GM18858 (cell line): Measurements from ENCODE around the gene SMARCA2.
"Not testable (repeated sequence)": the region's sequence is repeated elsewhere in the genome, so short reads cannot be mapped to it uniquely, and the experiment has no call there.

Experiments used
- ATAC-seq: cut with Tn5 transposase; IDR thresholded peaks from one replicate; pipeline ENCODE4 v1.9.1; 2021; ENCODE audit not compliant: unreplicated experiment

The SMARCA2 gene

GRCh38 chr9:2134391-2134790 is 119.2 kb downstream of the SMARCA2 start:
- ATAC-seq: no peak

- no peak for ATAC-seq
Observed at GRCh38 chr9:2138646-2139045, 123.5 kb downstream of the SMARCA2 start.

DNA sequence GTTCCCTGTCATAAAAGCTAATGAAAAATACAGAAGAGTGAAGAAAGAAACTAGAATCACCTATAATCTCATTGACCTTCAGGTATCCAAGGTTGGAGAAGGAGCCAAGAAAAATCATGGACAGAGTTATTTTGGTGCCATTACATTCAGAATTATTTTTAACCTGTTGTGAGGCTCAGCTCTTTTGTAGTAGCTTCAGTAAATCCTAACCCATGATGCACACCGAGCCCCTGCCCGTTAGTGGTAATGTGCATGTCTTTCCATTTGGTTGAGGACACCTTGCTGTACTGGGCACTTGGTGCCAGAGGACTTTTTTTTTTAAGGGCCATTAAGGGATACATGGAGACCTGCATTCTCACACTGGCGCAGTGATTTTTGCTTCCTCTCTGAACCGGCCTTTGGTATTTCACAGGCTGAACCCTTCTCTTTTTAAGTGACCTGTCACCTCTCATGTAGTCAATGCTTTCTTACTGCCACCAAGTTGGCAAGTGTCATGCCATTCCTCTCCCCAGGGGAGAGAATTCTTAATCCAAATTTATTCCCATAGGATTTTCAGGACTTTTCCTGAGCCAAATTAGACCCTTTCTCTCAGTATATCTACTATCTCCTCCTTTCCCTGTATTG is 125.6 kb downstream of the SMARCA2 start:
- ATAC-seq: no peak

GRCh38 chr9:2142212-2142611 is 127.1 kb downstream of the SMARCA2 start:
- no peak for ATAC-seq

- ATAC-seq: no peak
Observed at GRCh38 chr9:2144619-2145018, 129.5 kb downstream of the SMARCA2 start.

GRCh38 chr9:2145746-2146145 is 130.6 kb downstream of the SMARCA2 start:
- no peak for ATAC-seq

GRCh38 chr9:2146700-2147099 is 131.6 kb downstream of the SMARCA2 start:
- not testable (repeated sequence) for ATAC-seq

GRCh38 chr9:2150338-2150737 is 135.2 kb downstream of the SMARCA2 start:
- no peak for ATAC-seq

DNA sequence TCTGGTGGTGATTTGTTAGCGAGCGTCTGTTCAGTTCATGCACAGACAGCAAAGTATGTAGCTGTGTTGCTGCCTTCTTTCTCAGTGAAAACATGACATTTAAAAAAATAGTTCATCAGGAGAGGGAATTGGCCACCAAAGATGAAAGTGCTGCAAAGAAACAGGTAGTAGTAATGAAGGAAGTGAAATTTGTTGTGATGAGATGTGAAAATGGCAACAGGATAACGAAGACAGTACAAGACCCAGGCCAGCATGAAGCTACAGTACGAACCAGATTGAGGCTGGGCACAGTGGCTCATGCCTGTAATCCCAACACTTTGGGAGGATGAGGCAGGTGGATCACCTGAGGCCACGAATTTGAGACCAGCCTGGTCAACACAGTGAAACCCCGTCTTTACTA is 136.0 kb downstream of the SMARCA2 start:
- no peak for ATAC-seq

- no peak for ATAC-seq
Observed at GRCh38 chr9:2152966-2153629, 138.0 kb downstream of the SMARCA2 start.

DNA sequence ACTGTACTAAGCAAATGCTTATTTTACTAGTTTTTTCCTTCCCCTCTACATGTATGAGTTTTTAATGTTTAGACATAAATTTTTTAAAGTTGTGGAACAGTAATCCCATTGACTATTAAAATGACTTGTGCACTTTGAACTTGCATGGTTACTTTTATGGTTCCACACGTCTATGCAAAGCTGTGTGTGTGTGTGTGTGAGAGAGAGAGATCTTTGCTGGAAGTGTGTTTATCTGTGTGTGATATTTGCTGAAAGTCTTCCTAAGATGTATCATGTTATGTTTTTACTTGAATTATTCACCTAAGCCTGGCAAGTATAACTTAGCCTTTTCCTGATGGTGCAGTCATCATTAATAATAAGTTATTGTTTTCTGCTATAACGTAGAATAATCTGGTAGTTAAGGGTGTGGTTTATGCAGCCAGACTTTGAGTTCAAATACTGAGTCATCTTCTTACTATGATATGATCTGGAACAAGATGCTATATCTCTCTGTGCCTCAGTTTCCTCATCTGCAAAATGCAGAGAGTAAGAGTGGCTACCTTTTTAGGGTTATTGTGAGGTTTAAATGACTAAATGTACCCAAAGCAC is 138.6 kb downstream of the SMARCA2 start:
- no peak for ATAC-seq

- no peak for ATAC-seq
Observed at GRCh38 chr9:2154731-2155130, 139.6 kb downstream of the SMARCA2 start.

- no peak for ATAC-seq
Observed at GRCh38 chr9:2155966-2156365, 140.8 kb downstream of the SMARCA2 start.

DNA sequence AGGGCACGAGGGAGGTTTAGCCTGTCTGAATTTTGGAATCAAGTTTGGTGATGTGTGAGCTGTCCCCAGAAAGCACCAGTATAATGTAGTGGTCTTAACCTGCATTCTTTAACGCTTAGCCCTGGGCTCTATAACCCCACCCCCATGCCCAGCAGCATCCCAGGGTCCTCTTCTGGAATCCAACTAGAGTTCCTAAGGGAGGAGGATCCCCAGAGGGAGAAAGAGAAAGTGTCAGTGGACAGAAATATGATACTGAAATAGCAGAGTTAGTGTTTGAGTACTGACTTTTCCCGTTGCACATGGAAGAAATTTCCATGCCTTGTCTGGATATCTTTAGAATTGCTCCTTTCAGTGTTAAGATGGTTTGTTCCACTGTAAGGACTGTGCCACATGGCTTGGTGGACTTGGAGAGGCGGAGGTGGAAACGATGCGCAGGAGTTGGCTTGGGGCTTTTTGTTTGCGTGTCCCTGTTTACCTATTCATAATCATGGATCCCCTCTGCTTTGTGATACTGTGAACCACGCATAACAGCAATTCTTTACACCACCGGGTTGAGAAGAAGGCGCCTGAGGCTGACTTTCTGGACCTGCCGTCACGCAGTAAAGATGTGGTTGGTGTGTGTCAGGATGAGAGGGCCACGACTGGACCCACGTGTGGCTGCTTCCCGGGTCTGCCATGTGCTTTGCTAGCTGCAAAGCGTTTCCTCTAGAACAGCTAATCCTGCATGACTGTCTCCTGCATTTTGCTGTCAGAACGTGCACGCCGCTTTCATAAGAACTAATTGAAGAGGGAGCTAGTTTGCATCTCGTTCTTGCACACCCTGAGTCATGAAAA is 142.3 kb downstream of the SMARCA2 start:
- peak; percentile 32 for ATAC-seq

DNA sequence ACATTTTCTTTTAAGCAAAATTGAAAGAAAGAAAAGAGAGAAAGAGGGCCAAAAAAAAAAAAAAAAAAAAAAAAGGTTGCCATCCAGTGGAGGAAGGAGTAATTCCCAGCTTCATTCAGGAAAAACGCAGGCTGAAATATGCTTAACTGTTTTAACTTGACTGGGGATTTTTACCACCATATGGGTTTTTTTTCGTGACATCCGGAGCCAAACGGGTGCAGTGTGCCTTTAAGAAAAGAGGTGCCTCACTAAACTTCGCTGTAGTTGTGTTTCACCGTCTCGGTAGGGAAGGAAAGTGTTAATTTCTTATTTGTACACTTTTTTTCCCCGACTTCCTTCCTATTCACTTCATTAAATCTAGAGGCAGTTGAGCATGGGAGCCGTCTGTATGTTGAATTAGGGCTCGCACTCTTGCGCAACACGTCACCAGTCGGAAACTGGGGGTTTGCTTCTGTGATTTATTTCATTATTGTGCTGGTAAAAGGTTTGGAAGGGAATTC is 143.0 kb downstream of the SMARCA2 start:
- ATAC-seq: peak; percentile 39

- ATAC-seq: no peak
Observed at GRCh38 chr9:2158766-2159430, 143.8 kb downstream of the SMARCA2 start.

DNA sequence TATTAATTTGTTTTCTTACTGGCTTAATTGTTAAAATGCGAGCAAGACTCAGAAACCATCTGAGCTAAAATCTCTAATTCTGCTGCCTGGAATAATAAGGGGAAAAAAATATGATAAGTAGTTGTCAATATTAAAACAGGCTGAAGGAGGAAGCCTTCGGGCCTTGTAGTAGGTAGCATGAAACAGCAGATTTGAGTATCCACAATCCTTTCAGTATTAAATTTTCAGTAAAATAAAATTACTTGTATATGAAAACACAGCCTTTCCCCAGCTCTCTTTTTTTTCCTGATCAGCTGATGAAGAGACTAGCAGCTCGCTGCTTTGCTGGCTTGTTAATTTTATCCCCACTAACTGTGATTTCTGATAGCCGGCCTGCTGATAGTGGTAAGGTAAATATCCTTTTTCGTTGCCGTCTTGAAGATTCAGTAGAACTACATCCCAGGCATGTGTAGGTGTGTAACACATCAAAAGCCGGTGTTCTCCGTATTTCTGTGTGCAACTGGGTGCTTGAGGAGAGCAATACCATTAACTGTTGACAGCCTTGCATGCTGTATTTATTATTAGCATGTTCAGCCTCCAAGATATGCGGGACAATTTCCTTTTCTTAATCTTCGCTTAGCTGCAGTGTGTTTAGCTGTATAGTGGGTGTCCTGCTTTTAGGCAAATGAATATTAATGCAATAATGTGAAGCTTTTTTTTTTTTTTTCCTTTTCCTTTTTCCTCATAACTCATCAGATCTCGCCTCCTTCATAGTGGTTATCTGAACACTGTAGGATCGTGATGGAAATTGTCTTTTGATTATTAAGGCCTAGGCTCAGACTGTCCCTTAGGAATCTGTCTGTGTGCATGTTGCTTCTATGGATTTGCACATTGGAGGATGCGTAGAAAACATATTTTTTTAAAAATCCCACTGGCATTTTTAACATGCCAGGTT is 144.6 kb downstream of the SMARCA2 start:
- no peak for ATAC-seq

GRCh38 chr9:2161661-2162060 is 146.5 kb downstream of the SMARCA2 start:
- no peak for ATAC-seq

- ATAC-seq: no peak
Observed at GRCh38 chr9:2163231-2163885, 148.2 kb downstream of the SMARCA2 start.
